Gastroesophageal sphincter (tissue), 3 donors: Measurements from ENCODE around the gene PLCH2.

Experiments
- EP300 ChIP-seq: sonication (generic); formaldehyde crosslinking; IDR thresholded peaks from one replicate; pipeline ENCODE4 v1.6.1; 2017; ENCODE audit warnings: antibody characterized with exemption, mild to moderate bottlenecking
- POLR2A ChIP-seq, 2 donors: fragments of 450-650 bp; IDR thresholded peaks; one replicate each; pipeline ENCODE4 v1.6.1; 2017; ENCODE audit warnings: antibody characterized with exemption in 2 of 2, mild to moderate bottlenecking in 2 of 2, moderate library complexity in 1 of 2
- POLR2AphosphoS5 ChIP-seq: sonication (generic); formaldehyde crosslinking; IDR thresholded peaks from one replicate; pipeline ENCODE4 v1.6.1; 2017; ENCODE audit warnings: antibody characterized with exemption
- TF ChIP-seq, protein P1 (sequence below), 4 experiments: fragments of 200-600 bp in 2 of 4; fragments of 450-650 bp in 2 of 4; sonication (generic) in 1 of 4; IDR thresholded peaks; one replicate each; pipeline ENCODE4 v1.5.1; 2017 to 2019; ENCODE audit warnings: antibody characterized with exemption in 4 of 4, mild to moderate bottlenecking in 2 of 4, moderate library complexity in 2 of 4

GRCh38 chr1:2512862-2513421, 36.9 kb downstream of the PLCH2 start:
- TF ChIP-seq, protein P1, sequence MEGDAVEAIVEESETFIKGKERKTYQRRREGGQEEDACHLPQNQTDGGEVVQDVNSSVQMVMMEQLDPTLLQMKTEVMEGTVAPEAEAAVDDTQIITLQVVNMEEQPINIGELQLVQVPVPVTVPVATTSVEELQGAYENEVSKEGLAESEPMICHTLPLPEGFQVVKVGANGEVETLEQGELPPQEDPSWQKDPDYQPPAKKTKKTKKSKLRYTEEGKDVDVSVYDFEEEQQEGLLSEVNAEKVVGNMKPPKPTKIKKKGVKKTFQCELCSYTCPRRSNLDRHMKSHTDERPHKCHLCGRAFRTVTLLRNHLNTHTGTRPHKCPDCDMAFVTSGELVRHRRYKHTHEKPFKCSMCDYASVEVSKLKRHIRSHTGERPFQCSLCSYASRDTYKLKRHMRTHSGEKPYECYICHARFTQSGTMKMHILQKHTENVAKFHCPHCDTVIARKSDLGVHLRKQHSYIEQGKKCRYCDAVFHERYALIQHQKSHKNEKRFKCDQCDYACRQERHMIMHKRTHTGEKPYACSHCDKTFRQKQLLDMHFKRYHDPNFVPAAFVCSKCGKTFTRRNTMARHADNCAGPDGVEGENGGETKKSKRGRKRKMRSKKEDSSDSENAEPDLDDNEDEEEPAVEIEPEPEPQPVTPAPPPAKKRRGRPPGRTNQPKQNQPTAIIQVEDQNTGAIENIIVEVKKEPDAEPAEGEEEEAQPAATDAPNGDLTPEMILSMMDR (IDR thresholded peaks at IDR 0.05) = no peak
- TF ChIP-seq POLR2A (IDR thresholded peaks at IDR 0.05) = no peak
- TF ChIP-seq POLR2AphosphoS5 = no peak
- TF ChIP-seq EP300 = no peak
